ENCODE data around the gene IL17C.
A peak's percentile ranks its signal among the peaks of the same experiment; 100 is the strongest.
"Not testable (repeated sequence)": the region's sequence is repeated elsewhere in the genome, so short reads cannot be mapped to it uniquely, and the experiment has no call there.

Gene IL17C

GRCh38 chr16:88638323-88639230, at the start of gene IL17C:
Gene IL17C (plus strand): TSS chr16:88638572. CDS start chr16:88638642, 70 bp downstream.
- no peak for DNase-seq (ENCODE audit: low read depth in 2 of 2)

GRCh38 chr16:88588754-88589153, 49.6 kb upstream of the IL17C start:
- no peak for DNase-seq (ENCODE audit: low read depth in 2 of 2)

- no peak for DNase-seq (ENCODE audit: low read depth in 2 of 2)
These were observed 48.9 kb upstream of the IL17C start for GRCh38 chr16:88589441-88589840.

- DNase-seq (ENCODE audit: low read depth in 2 of 2): peak in 1 of 2 donors; percentile 38
These were observed 46.8 kb upstream of the IL17C start for GRCh38 chr16:88591577-88592021.

- no peak for DNase-seq (ENCODE audit: low read depth in 2 of 2)
These were observed 45.3 kb upstream of the IL17C start for GRCh38 chr16:88593061-88593460.

GRCh38 chr16:88593489-88593888, 44.9 kb upstream of the IL17C start:
- no peak for DNase-seq (ENCODE audit: low read depth in 2 of 2)

- no peak for DNase-seq (ENCODE audit: low read depth in 2 of 2)
These were observed 44.5 kb upstream of the IL17C start for GRCh38 chr16:88593910-88594309.

GRCh38 chr16:88595101-88595500, 43.3 kb upstream of the IL17C start:
- no peak for DNase-seq (ENCODE audit: low read depth in 2 of 2)

- DNase-seq (ENCODE audit: low read depth in 2 of 2): no peak
These were observed 42.5 kb upstream of the IL17C start for GRCh38 chr16:88595921-88596320.

- no peak for DNase-seq (ENCODE audit: low read depth in 2 of 2)
These were observed 41.9 kb upstream of the IL17C start for GRCh38 chr16:88596483-88596882.

GRCh38 chr16:88597856-88598491, 40.4 kb upstream of the IL17C start:
- DNase-seq (ENCODE audit: low read depth in 2 of 2): no peak

- no peak for DNase-seq (ENCODE audit: low read depth in 2 of 2)
These were observed 39.2 kb upstream of the IL17C start for GRCh38 chr16:88599092-88599733.

GRCh38 chr16:88599825-88600538, 38.4 kb upstream of the IL17C start:
- no peak for DNase-seq (ENCODE audit: low read depth in 2 of 2)

GRCh38 chr16:88600539-88600896, 37.9 kb upstream of the IL17C start:
- no peak for DNase-seq (ENCODE audit: low read depth in 2 of 2)

GRCh38 chr16:88601313-88602036, 36.9 kb upstream of the IL17C start:
- DNase-seq (ENCODE audit: low read depth in 2 of 2): no peak

- no peak for DNase-seq (ENCODE audit: low read depth in 2 of 2)
These were observed 36.3 kb upstream of the IL17C start for GRCh38 chr16:88602091-88602490.

GRCh38 chr16:88605186-88606147, 32.9 kb upstream of the IL17C start:
- DNase-seq (ENCODE audit: low read depth in 2 of 2): no peak

GRCh38 chr16:88606148-88606757, 32.1 kb upstream of the IL17C start:
- no peak for DNase-seq (ENCODE audit: low read depth in 2 of 2)

GRCh38 chr16:88608076-88608475, 30.3 kb upstream of the IL17C start:
- no peak for DNase-seq (ENCODE audit: low read depth in 2 of 2)

GRCh38 chr16:88609426-88609825, 28.9 kb upstream of the IL17C start:
- not testable (repeated sequence) for DNase-seq (ENCODE audit: low read depth in 2 of 2)

Measured in stimulated activated CD4-positive, alpha-beta T cell treated with anti-CD3 and anti-CD28 coated beads, Interleukin-15, amount 100 ng/mL, for 48 hours (primary cell).